ENCODE results near the gene APOE. TPM values are rescaled to one million over a fixed set of nuclear protein-coding genes. Genes with fewer than 3 reads are reported as not detected.
"Not testable (repeated sequence)": the region's sequence is repeated elsewhere in the genome, so short reads cannot be mapped to it uniquely, and the experiment has no call there.

Gene APOE
- total RNA-seq, 2 donors from 2014 or later = 2,216 to 2,598 TPM

- Histone ChIP-seq H3K4me1 (ENCODE audit: control insufficient read depth, insufficient read depth, low read length) (no peaks in the 10 kb centered on the region), H3K27ac (ENCODE audit: low read depth, low read length) (no peak overlapping the region), H3K9ac (ENCODE audit: extremely low read depth, low read length, poor library complexity, severe bottlenecking) (no peak overlapping the region), H3K4me3 (ENCODE audit: low read length) (no peak overlapping the region), H3K27me3 (ENCODE audit: control insufficient read depth, insufficient read depth, low read length, poor library complexity, severe bottlenecking) (no peaks in the 10 kb centered on the region), H3K9me3 (ENCODE audit: control insufficient read depth, low read length) (no peaks in the 10 kb centered on the region), H3K36me3 (ENCODE audit: control insufficient read depth, insufficient read depth, low read length) (peaks cover 43% of the 10 kb centered on the region)
- 93 to 97% methylated on average over 6 to 15 of the region's 15 CpGs for WGBS, 2 experiments (ENCODE audit: insufficient coverage in 1 of 2, insufficient read length in 1 of 2)
- Mint-ChIP-seq H3K4me1 (no peaks in the 10 kb centered on the region), H3K4me3 (no peak overlapping the region), H3K27me3 (ENCODE audit: insufficient read depth) (no peaks in the 10 kb centered on the region), H3K9me3 (no peaks in the 10 kb centered on the region), H3K36me3 (ENCODE audit: low read depth) (peaks cover 57% of the 10 kb centered on the region), H3K27ac (no peak overlapping the region)
- DNase-seq = no peak
- TF ChIP-seq CTCF (conservative IDR thresholded peaks at IDR 0.05) = no peak
Observed at GRCh38 chr19:44882063-44882462, 23.5 kb upstream of the APOE start.

GRCh38 chr19:44882619-44883397, 22.8 kb upstream of the APOE start:
- DNase-seq; H3K9me3 Mint-ChIP-seq; H3K27ac Mint-ChIP-seq; H3K4me1 ChIP-seq (ENCODE audit: control insufficient read depth, insufficient read depth, low read length); H3K4me1 Mint-ChIP-seq; H3K9me3 ChIP-seq (ENCODE audit: control insufficient read depth, low read length); H3K27me3 Mint-ChIP-seq (ENCODE audit: insufficient read depth); H3K27me3 ChIP-seq (ENCODE audit: control insufficient read depth, insufficient read depth, low read length, poor library complexity, severe bottlenecking); H3K9ac ChIP-seq (ENCODE audit: extremely low read depth, low read length, poor library complexity, severe bottlenecking); H3K4me3 Mint-ChIP-seq; H3K4me3 ChIP-seq (ENCODE audit: low read length); H3K27ac ChIP-seq (ENCODE audit: low read depth, low read length): not testable (repeated sequence)
- peaks cover 57% of the 10 kb centered on the region for H3K36me3 Mint-ChIP-seq (ENCODE audit: low read depth)
- WGBS, 2 experiments (ENCODE audit: insufficient coverage in 1 of 2, insufficient read length in 1 of 2) = 83 to 96% methylated on average over 15 to 19 of the region's 19 CpGs
- peaks cover 45% of the 10 kb centered on the region for H3K36me3 ChIP-seq (ENCODE audit: control insufficient read depth, insufficient read depth, low read length)

- no peak for TF ChIP-seq CTCF (conservative IDR thresholded peaks at IDR 0.05)
- Mint-ChIP-seq H3K27me3 (ENCODE audit: insufficient read depth) (no peaks in the 10 kb centered on the region), H3K9me3 (no peaks in the 10 kb centered on the region), H3K27ac (no peak overlapping the region), H3K36me3 (ENCODE audit: low read depth) (peaks cover 59% of the 10 kb centered on the region), H3K4me3 (no peak overlapping the region), H3K4me1 (no peaks in the 10 kb centered on the region)
- WGBS, 2 experiments (ENCODE audit: insufficient coverage in 1 of 2, insufficient read length in 1 of 2) = 87 to 92% methylated on average over 4 of the region's 5 CpGs
- Histone ChIP-seq H3K4me1 (ENCODE audit: control insufficient read depth, insufficient read depth, low read length) (no peaks in the 10 kb centered on the region), H3K27ac (ENCODE audit: low read depth, low read length) (no peak overlapping the region), H3K9ac (ENCODE audit: extremely low read depth, low read length, poor library complexity, severe bottlenecking) (no peak overlapping the region), H3K27me3 (ENCODE audit: control insufficient read depth, insufficient read depth, low read length, poor library complexity, severe bottlenecking) (no peaks in the 10 kb centered on the region), H3K36me3 (ENCODE audit: control insufficient read depth, insufficient read depth, low read length) (peaks cover 49% of the 10 kb centered on the region), H3K9me3 (ENCODE audit: control insufficient read depth, low read length) (no peaks in the 10 kb centered on the region), H3K4me3 (ENCODE audit: low read length) (no peak overlapping the region)
- DNase-seq = no peak
Observed at GRCh38 chr19:44883922-44884321, 21.7 kb upstream of the APOE start.
